HG02870 (cell line): Measurements from ENCODE around the gene CCT3.
A peak's percentile ranks its signal among the peaks of the same experiment; 100 is the strongest.
"Not testable (repeated sequence)": the region's sequence is repeated elsewhere in the genome, so short reads cannot be mapped to it uniquely, and the experiment has no call there.

Experiments
- ATAC-seq: cut with Tn5 transposase; IDR thresholded peaks from one replicate; pipeline ENCODE4 v1.9.1; 2021; ENCODE audit warnings: mild to moderate bottlenecking, moderate library complexity; ENCODE audit not compliant: unreplicated experiment

Gene CCT3

GRCh38 chr1:156338180-156338976 is at the start of gene CCT3, which contains the start of gene TSACC:
Gene CCT3 (minus strand): TSS chr1:156338292. CDS start chr1:156338184, 108 bp downstream.
Gene TSACC (plus strand): TSS chr1:156338526. CDS start chr1:156339758, 1,232 bp downstream.
- peak; percentile 90 for ATAC-seq

DNA sequence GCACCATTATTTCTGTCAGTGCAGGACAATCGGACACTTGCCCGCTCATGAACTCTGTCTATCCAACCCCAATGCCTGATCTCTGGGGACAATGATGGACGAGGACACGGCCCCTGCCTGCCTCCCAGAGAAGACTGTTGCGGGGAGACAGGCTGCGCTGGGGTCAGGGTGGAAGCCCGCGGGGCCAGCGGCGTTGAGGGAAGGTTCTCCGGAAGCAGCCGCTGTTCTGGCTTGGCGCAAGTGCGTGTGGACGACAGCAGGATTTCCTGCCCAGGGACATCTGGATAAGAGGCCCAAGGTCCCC is 49.7 kb upstream of the CCT3 start:
- no peak for ATAC-seq

DNA sequence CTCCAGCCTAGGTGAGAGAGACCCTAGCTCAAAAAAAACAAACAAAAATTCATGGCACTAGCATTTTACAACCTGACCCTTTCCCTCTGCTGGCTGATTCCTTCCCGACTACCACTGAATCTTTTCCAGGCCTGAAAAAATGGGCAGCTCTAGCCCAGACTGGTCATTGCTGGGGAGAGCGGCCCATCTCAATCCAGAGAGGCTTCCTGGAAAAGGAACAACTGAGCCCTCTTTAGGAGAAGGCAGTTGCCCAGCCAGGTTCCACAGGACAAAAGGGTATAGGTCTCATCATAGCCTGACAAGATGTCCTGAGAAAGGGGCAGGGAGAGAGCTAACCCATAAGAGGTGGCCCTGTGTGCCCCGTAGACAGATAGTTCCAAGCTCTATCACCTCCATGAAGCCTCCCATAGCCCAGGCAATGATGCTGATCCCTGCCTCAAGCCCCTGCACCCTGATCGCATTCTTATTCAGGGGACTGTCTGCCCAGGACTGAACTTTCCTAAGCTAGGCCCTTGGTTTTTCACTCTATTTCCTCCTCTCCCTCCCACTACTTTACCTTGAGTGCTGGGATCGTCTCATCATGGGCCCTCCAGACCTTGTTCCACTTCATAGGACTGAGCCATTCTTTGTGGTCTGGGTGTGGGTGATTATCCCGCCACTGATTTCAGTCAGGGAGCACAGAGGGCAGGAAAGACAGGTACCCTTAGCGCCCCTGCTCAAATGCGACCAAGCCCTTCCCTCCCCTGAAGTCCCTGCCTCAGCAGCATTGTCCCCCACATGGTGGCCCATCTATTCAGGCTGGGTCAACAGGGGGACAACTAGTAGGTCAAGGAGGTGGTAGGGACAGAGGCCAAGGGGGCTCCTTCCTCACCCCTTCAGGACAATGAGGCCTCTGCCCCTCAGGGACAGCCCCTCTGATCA is 49.1 kb upstream of the CCT3 start:
- no peak for ATAC-seq

DNA sequence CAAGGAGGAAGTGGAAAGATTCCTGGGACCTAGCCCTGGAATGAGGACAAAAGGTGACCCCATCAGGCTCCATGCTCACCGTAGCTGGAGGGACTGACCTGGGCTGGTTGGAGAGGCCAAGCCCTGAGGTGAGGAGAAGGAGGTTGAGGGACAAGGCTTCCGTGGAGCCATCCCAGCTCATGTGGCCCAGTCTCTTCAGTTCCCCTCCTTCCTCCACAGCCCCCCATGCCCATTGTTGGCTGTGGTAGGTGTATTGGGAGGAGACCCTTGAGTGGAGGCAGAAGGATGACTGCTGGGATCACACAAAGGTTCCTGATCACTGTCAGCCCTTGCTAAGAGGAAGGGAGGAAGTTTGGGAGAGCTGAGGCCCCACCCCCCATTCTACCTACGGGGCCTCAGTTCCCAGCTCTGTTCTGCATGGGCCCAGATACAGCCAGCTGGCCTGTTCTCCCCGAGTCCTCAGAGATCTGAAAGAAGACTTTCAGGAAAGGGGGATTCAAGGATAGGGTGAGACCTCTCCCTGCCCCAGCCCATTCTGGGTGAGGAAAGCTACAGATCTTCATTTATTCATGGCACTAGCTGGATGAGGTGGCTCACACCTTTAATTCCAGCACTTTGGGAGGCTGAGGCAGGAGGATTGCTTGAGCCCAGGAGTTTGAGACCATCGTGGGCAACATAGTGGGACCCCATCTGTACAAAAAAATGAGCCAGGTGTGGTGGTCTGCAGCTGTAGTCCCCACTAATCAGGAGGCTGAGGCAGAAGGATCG is 48.2 kb upstream of the CCT3 start:
- no peak for ATAC-seq

GRCh38 chr1:156385534-156386031 is 47.5 kb upstream of the CCT3 start:
- ATAC-seq = no peak

- no peak for ATAC-seq
Observed at GRCh38 chr1:156384658-156385057, 46.6 kb upstream of the CCT3 start.

DNA sequence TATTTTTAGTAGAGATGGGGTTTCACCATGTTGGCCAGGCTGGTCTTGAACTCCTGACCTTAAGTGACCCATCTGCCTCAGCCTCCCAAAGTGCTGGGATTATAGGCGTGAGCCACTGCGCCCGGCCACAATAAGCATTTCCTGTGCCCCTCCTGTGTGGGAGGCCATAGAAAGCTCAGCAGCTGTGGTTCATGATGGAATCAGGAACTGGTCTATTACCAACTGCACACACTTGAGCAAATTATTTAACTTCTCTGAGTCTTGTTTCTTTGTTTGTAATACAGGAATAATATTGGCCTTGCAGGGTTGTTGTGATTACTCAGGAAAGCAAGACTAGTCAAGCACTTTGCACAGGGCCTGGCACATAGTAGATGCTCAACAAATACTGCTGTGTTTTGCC is 45.9 kb upstream of the CCT3 start:
- no peak for ATAC-seq

GRCh38 chr1:156383023-156383422 is 44.9 kb upstream of the CCT3 start:
- peak; percentile 71 for ATAC-seq

DNA sequence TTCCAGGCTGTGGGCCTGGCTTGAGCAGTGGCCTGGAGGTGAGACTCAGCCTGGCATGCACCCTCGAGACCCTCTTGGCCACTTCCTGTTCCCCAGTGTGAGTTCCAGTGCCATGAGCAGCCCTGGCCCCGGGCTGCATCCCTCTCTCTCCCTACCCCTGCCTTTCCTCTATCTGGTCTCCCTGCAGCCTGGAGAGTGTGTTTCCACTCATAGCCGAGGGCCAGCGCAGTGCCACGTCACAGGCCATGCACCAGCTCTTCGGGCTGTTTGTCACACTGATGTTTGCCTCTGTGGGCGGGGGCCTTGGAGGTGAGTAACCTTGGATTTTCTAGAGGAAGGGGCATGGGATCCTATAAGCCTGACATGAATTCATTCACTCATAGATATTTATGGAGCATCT is 44.5 kb upstream of the CCT3 start:
- no peak for ATAC-seq

DNA sequence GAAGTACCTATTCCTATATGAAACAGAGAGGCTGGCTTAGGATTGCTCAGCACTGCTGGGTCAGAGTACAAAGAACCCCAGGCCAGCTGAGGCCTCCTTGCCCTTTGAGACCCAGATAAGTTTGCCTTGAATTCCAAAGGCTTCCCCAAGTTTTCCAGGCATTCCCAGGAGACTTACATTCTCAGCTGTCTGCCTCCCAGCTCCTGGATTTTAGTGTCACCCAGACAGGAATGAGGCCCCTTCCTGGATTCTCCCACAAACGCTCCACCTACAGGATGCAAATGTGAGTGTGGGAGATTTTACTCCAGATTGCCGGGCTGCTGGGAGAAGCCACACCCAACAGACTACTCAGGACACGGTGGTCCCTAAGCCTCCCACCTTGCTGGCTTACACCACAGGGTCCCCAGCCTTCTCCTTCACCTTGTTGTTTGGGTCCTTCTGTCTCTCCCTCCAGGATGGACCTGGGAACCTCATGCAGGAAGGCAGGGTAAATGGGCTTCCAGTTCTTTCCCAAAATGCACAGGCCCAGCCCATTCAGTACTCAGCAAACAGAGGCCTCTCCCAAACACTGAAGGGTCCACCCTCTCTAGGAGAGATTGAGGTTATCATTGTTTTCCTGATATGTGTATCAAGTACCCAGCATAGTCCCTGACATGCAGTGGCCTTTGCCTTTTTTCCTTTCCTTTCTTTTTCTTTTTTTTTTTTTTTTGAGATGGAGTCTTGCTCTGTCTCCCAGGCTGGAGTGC is 41.5 kb upstream of the CCT3 start:
- ATAC-seq = no peak

DNA sequence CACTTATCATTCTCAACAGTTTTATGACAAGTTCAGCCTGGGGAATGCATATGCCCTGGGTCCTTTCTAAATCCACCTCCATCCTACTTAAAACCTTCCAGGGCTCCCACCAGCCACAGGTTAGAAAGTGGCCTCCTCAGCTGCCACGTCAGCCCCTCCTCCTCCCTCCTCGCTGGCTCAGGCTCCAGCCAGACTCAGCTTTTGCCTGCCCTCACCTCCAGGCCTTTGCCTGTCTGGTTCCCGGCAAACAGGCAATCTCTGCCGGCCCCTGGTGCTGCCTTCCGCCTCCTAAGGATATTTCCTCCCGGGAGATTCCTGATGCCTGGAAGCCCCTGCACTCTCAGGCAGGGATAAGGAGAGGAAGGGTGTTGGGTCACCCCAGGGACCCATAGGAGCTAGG is 40.5 kb upstream of the CCT3 start:
- ATAC-seq = no peak

GRCh38 chr1:156376958-156377919 is 39.1 kb upstream of the CCT3 start:
- ATAC-seq = no peak

- ATAC-seq = no peak
Observed at GRCh38 chr1:156376146-156376545, 38.1 kb upstream of the CCT3 start.

DNA sequence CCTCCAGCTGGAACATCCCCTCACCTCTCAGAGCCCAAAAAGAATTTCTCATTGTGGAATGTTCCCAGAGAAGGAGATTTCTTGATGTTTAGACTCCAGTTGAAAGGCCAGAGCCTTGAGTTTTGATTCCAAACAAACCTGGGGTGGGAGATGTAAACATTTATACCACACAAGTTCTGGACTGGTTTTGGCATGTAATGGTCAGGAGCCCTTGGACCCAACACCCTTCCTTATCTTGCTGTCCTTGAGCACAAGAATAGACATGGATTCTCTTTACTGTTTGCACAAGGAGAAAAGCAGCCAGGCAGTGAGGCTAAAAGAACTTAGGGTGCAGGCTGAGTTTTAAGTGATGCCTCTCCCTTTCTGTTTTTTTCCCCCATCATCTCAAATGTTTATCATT is 35.5 kb upstream of the CCT3 start:
- no peak for ATAC-seq

DNA sequence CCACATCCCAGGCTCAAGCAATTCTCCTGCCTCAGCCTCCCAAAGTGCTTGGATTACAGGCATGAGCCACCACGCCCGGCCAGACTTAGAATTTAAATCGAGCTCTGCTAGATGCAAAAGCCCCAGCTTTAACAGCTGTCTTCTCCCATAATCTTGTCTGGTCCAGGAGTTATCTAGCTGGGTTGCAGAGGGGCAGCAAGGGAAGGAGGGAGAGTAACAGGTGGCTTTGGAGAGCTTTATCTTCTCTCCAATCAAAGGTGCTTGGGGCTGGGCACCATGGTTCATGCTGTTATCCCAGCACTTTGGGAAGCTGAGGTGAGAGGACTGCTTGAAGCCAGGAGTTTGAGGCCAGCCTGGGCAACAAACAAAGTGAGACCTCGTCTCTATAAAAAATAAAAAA is 34.8 kb upstream of the CCT3 start:
- no peak for ATAC-seq

DNA sequence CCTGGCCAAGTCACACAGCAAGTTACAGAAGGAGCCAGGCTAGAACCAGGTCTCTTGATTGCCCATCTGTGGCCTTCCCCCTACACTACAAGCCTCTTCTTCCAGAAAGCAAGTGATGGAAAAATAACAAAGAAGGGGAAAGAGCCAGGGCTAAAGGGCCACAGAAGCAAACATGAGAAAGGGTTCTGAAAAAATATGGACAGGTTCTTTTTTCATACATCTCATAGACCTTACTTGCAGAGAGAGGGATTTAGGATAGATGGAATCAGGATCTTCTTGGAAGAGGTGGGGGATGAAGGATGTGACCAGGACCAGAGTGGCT is 34.1 kb upstream of the CCT3 start:
- ATAC-seq = no peak

GRCh38 chr1:156371553-156372264 is 33.6 kb upstream of the CCT3 start:
- ATAC-seq = no peak

DNA sequence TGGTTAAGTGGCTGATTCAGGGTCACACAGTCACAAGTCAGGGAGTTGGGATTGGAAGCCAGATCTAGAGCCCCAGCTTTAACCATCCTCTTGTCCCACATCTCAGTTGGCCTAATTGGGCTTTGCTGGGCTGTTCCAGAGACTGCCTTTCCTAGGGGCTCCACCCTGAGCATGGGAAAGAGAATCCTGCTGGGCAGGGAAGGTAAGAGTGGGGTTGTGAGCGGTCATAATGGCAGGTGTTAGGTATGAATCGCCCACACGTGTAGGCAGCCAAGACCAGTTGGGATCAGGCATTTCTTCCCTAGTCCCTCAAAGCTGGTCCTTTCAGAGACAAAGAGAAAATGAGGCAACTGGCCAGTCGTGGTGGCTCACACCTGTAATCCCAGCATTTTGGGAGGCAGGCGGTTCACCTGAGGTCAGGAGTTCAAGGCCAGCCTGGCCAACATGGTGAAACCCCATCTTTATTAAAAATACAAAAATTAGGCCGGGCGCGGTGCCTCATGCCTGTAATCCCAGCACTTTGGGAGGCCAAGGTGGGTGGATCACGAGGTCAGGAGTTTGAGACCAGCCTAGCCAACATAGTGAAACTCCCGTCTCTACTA is 31.7 kb upstream of the CCT3 start:
- ATAC-seq = not testable (repeated sequence)
